ENCODE data around the gene C5orf58.

The C5orf58 gene

GRCh38 chr5:170232786-170233185 lies at the start of gene C5orf58:
Gene C5orf58 (plus strand): TSS chr5:170232985. CDS start chr5:170234977, 1,992 bp downstream.
- in situ Hi-C loops (cut with MboI; ENCODE audit: low sequenced_read_pairs), result no loop called here

- in situ Hi-C loops (cut with MboI; ENCODE audit: low sequenced_read_pairs), result no loop called here
These were observed 48.7 kb upstream of the C5orf58 start for GRCh38 chr5:170183816-170184687.

GRCh38 chr5:170184737-170185136 lies 48.0 kb upstream of the C5orf58 start:
- in situ Hi-C loops (cut with MboI; ENCODE audit: low sequenced_read_pairs), result no loop called here

GRCh38 chr5:170186156-170186555 lies 46.6 kb upstream of the C5orf58 start:
- in situ Hi-C loops (cut with MboI; ENCODE audit: low sequenced_read_pairs), result no loop called here

- in situ Hi-C loops (cut with MboI; ENCODE audit: low sequenced_read_pairs), result no loop called here
These were observed 45.9 kb upstream of the C5orf58 start for GRCh38 chr5:170186856-170187255.

- in situ Hi-C loops (cut with MboI; ENCODE audit: low sequenced_read_pairs), result no loop called here
These were observed 42.2 kb upstream of the C5orf58 start for GRCh38 chr5:170190436-170191134.

GRCh38 chr5:170192829-170193228 lies 40.0 kb upstream of the C5orf58 start:
- in situ Hi-C loops (cut with MboI; ENCODE audit: low sequenced_read_pairs), result no loop called here

GRCh38 chr5:170195961-170196360 lies 36.8 kb upstream of the C5orf58 start:
- in situ Hi-C loops (cut with MboI; ENCODE audit: low sequenced_read_pairs), result no loop called here

GRCh38 chr5:170200876-170201275 lies 31.9 kb upstream of the C5orf58 start:
- in situ Hi-C loops (cut with MboI; ENCODE audit: low sequenced_read_pairs), result no loop called here

- in situ Hi-C loops (cut with MboI; ENCODE audit: low sequenced_read_pairs), result no loop called here
These were observed 31.5 kb upstream of the C5orf58 start for GRCh38 chr5:170201311-170201710.

GRCh38 chr5:170202117-170202516 lies 30.7 kb upstream of the C5orf58 start:
- in situ Hi-C loops (cut with MboI; ENCODE audit: low sequenced_read_pairs), result no loop called here

- in situ Hi-C loops (cut with MboI; ENCODE audit: low sequenced_read_pairs), result no loop called here
These were observed 28.6 kb upstream of the C5orf58 start for GRCh38 chr5:170204202-170204601.

GRCh38 chr5:170206216-170206615 lies 26.6 kb upstream of the C5orf58 start:
- in situ Hi-C loops (cut with MboI; ENCODE audit: low sequenced_read_pairs), result no loop called here

- in situ Hi-C loops (cut with MboI; ENCODE audit: low sequenced_read_pairs), result no loop called here
These were observed 25.8 kb upstream of the C5orf58 start for GRCh38 chr5:170206958-170207357.

GRCh38 chr5:170211575-170212334 lies 21.0 kb upstream of the C5orf58 start:
- in situ Hi-C loops (cut with MboI; ENCODE audit: low sequenced_read_pairs), result no loop called here

- in situ Hi-C loops (cut with MboI; ENCODE audit: low sequenced_read_pairs), result no loop called here
These were observed 16.4 kb upstream of the C5orf58 start for GRCh38 chr5:170216257-170216864.

GRCh38 chr5:170217831-170218230 lies 15.0 kb upstream of the C5orf58 start:
- in situ Hi-C loops (cut with MboI; ENCODE audit: low sequenced_read_pairs), result no loop called here

GRCh38 chr5:170218726-170219125 lies 14.1 kb upstream of the C5orf58 start:
- in situ Hi-C loops (cut with MboI; ENCODE audit: low sequenced_read_pairs), result no loop called here

- in situ Hi-C loops (cut with MboI; ENCODE audit: low sequenced_read_pairs), result no loop called here
These were observed 13.2 kb upstream of the C5orf58 start for GRCh38 chr5:170219615-170220014.

GRCh38 chr5:170220191-170220590 lies 12.6 kb upstream of the C5orf58 start:
- in situ Hi-C loops (cut with MboI; ENCODE audit: low sequenced_read_pairs), result no loop called here

GRCh38 chr5:170221327-170221741 lies 11.5 kb upstream of the C5orf58 start:
- in situ Hi-C loops (cut with MboI; ENCODE audit: low sequenced_read_pairs), result no loop called here

All from HL-60/S4 treated with phorbol 12-myristate 13-acetate at 8.2 ng/mL for 4 days and 3 days (cell line).